HG02938 (cell line): ENCODE data around the gene CADM2.

Experiments
- ATAC-seq: cut with Tn5 transposase; IDR thresholded peaks from one replicate; pipeline ENCODE4 v1.9.1; 2021; ENCODE audit warnings: mild to moderate bottlenecking, moderate library complexity; ENCODE audit not compliant: unreplicated experiment

The CADM2 gene

GRCh38 chr3:85303156-85303555 lies 344.4 kb downstream of the CADM2 start:
- ATAC-seq = no peak

- no peak for ATAC-seq
Observed at GRCh38 chr3:85304360-85304964, 345.7 kb downstream of the CADM2 start.

DNA sequence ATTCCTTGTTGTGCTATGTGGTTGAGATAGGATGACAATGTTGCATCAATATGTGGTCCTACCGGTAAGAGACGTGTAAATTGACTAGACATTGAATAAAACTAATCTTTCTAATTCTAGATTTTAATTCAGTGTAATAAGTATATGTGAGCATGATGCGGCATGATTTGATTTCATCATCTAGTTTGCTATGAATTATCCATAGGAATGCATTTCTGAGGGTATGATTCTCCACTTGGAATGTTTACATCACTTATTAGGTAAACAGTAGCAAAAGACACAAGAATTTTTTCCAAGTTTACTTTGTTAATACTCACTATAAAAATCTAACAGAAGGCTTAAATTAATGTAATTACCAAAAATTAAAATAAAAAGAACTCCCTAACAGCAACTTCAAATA lies 353.5 kb downstream of the CADM2 start:
- ATAC-seq = no peak

DNA sequence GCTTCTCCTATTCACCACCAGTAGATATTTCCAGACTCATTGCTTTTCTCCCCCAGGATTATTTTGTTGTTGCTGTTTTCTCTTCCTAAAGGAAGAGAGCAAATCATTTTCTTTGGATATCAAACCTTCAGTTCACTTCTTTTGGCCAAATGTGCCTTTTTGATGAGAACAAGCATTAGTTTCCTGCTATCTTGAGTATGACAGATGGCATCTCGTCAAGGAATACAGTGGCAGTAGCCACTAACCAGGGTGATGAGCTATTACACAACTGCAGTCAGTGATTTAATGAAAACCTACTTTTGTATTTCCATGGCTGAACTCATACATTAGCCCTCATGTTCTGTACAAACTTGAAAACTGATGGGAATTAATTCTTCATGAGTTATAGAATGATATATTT lies 354.6 kb downstream of the CADM2 start:
- no peak for ATAC-seq

DNA sequence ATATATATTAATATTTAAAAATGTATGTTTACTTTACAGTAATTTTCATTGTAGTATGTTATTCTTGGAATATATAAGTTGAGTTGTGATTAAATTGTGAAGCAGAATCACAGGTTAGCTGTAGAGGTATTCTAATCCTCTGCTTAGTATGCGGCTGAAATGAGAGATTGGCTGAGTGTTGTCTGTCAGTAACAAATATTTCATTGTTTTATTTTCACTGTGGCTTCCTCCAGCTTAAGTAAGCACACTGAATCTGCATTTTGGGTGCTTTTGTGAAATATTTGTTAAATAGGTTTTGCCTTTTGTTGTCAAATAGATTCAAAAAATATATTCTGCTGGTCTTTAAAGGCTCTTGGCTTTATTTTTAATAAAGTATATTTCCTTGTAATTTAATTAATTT lies 357.5 kb downstream of the CADM2 start:
- ATAC-seq = no peak

DNA sequence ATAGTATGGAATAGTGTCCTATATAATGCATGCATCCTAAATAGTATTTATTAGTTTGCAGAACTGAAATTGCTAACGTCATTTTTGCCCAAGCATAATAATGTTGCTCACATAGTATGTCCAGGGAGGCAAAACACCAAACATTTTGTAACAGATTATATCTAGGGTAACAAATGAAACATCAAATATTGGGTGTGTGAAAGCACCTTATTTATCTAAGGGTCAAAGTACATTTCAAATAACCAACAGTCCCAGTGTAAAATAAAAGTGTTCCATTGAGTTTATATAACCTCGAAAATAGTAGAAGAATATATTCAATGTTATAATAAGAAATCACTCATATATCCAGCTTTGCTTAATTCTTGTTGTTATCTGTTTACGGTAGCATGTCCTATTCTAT lies 363.1 kb downstream of the CADM2 start:
- no peak for ATAC-seq

- ATAC-seq = no peak
Observed at GRCh38 chr3:85330071-85330470, 371.3 kb downstream of the CADM2 start.

GRCh38 chr3:85337895-85338294 lies 379.1 kb downstream of the CADM2 start:
- no peak for ATAC-seq

GRCh38 chr3:85342915-85343314 lies 384.1 kb downstream of the CADM2 start:
- ATAC-seq = no peak

DNA sequence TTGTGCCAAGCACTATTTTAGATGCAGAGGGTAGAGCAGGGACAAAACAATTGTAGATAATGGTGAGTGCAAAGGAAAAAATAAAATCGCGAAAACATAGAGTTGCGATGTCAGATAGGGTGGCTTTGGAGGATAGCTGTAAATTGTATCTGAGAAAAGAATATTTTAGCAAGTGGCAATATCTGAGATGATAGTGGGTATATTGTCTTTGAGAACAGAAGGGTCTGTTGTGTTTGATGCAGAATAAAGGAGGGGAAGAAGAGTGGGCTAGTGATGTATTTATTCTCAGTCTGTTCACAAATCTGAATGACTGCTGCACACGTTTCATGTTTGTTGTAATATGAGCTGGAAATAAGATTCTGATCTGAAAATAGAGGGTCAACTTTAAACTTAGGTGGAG lies 396.8 kb downstream of the CADM2 start:
- ATAC-seq = no peak

DNA sequence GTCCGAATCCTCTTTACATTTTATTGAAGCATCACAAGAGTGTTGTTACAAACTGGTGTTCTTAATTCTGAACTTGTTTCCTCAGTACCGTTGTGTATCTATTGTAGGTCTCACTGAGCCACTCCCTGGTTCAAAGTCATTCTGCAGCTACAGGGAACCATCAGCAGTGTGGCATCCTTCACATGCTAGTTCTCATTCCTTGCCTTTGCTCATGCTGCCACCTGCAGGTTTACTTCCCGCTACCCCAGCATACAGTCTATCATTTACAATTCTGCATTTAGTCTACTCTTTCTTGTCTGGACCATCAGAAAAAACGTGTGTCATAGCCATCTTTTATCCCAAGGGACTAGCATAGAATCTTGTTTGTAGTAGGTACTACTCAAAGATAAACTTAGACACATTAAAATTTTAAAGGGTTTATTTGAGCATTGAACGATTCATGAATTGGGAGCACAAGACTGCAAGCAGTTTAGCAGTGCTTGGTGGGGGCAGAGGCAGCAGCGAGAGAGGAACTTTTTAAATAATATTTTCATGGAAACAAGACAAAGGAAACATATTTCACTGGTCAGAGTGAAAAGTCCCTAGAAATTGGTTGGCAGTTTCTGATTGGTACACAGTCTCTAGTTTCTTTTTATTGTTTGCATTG lies 402.1 kb downstream of the CADM2 start:
- no peak for ATAC-seq

DNA sequence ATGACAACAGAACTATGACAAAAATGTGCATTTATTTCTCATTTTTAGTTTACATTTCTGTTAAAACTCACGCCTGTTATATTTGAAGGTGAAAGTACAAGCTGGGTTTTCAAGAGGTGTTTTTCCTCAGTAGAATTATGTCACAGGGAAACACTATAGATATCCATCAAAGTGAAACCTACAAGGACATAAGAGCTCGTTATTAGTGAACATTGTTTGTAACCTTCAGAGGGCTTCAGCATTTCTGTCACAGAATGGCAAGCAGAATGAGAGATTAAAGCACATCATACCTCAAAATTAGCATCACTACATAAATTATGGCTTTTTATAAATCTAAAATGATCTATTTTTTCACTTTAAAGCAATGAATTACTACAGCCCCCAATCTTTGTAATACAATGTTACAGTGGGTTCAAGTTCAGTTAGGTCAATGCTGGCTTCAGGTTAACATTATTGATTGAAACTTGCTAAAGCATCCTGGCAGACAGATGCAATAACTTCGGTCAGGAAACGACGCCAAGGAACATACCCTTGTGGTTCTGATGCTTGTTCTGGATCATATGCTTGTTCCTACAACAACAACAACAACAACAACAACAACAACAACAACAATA lies 405.6 kb downstream of the CADM2 start:
- ATAC-seq = no peak

DNA sequence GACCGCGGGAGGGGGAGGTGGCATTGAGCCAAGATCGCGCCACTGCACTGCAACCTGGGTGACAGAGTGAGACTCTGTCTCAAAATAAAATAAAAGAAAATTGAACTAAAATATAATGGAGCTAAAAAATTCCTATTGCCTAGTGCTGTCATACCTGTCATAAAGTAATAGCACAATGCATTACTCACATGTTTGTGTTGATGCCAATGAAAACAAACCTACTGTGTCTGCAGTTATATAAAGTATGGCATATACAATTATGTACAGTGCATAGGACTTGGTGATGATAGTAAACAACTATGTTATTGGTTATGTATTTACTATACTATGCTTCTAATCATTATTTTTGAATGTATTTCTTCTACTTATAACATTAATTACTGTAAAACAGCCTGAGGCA lies 411.6 kb downstream of the CADM2 start:
- ATAC-seq = no peak

GRCh38 chr3:85376131-85376530 lies 417.3 kb downstream of the CADM2 start:
- ATAC-seq = no peak

DNA sequence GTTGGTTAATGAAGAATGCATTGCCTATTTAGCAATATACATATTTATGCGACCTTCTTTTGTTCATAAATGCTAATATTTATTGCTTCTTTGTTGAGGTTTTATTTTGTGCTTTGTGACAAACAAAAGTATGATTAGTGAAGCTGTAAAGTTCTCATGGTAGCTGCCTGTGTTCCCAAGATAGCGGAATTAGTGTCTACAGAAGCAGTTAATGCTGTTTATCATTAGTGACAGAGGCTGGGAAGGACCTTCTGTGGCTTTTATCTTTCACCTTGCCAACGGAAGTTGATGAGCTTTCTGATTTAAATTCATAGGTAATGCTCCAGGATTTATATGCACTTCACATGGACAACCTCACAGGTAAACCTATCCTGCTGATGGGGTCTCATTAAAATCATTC lies 418.3 kb downstream of the CADM2 start:
- no peak for ATAC-seq

GRCh38 chr3:85384372-85384771 lies 425.6 kb downstream of the CADM2 start:
- ATAC-seq = no peak

DNA sequence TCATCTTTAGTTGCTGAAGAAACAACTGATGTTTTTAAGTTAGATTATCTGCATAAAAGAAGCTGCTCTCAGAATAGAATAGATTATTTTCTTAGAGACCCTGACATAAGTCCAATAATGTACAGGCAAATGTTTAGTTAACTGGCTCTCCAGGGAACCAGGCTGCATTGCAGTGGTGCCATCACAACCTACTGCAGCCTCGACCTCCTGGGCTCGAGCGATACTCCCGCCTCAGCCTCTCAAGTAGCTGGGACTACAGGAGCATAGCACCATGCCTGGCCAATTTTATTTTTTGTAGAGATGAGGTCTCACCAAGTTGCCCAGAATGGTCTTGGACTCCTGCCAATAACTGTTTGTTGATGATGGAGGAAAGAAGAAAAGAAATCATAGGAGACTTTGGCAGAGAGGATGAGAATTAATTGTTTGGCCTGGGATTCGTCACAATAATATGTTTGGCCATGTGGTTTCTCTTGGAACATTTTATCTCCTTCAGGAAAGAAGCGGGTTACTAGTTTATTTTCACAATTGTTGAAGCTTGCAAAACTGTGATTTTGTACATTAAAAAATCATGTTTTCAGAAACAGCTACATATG lies 429.2 kb downstream of the CADM2 start:
- no peak for ATAC-seq

GRCh38 chr3:85394424-85394823 lies 435.6 kb downstream of the CADM2 start:
- no peak for ATAC-seq

DNA sequence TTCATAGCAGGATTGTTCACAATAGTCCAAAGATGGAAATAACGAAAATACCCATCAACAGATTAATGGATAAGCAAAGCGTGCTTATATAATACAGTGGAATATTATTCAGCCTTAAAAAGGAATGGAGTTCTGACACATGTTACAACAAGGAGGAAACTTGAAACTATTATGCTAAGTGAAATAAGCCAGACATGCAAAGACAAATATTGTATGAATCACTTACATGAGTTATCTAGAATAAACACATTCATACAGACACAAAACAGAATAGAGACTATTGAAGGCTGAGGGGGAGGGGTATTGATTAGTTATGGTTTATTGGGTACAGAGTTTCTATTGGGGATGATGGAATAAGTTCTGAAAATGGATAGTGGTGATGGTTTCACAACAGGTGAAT lies 438.6 kb downstream of the CADM2 start:
- ATAC-seq = no peak

- ATAC-seq = no peak
Observed at GRCh38 chr3:85426121-85426520, 467.3 kb downstream of the CADM2 start.

- ATAC-seq = no peak
Observed at GRCh38 chr3:85427467-85427866, 468.7 kb downstream of the CADM2 start.

GRCh38 chr3:85432081-85432480 lies 473.3 kb downstream of the CADM2 start:
- no peak for ATAC-seq
